GM12878 (cell line): ENCODE measurements around the gene DYSF. TPM values are rescaled to one million over a fixed set of nuclear protein-coding genes. Genes with fewer than 3 reads are reported as not detected.

ENCODE experiments used
- ATAC-seq: fragments of 200-7000 bp; cut with Tn5 transposase; 3 replicates; pipeline ENCODE4 v1.9.1; 2020; ENCODE audit warnings: mild to moderate bottlenecking, moderate library complexity
- BruUV-seq: library from RNA; stranded (reverse); fragments of 400-500 nt; replicated peaks from 2 replicates; lab custom pipeline; 2021; lab: Mats Ljungman, UMichigan
- CTCF ChIA-PET: fragments of 300-600 bp; sonication (Branson Sonifier 250); formaldehyde crosslinking; extraction: SDS; loops from one replicate; lab custom pipeline; 2021; ENCODE audit warnings: inconsistent platforms; lab: Yijun Ruan, JAX
- POLR2A ChIA-PET: fragments of 350-600 bp; formaldehyde crosslinking; extraction: SDS; loops from one replicate; lab custom pipeline; 2021; ENCODE audit warnings: inconsistent platforms; lab: Charles Lee
- RAD21 ChIA-PET: fragments of 300-600 bp; sonication (Branson Sonifier 250); formaldehyde crosslinking; loops from one replicate; lab custom pipeline; 2023; ENCODE audit warnings: antibody characterized with exemption; ENCODE audit not compliant: unreplicated experiment; lab: Charles Lee
- SMC1A ChIA-PET: fragments of 300-600 bp; sonication (Branson Sonifier 250); formaldehyde crosslinking; loops from one replicate; lab custom pipeline; 2023; ENCODE audit not compliant: unreplicated experiment, uncharacterized antibody; lab: Charles Lee
- DNase-seq: peaks from one replicate; pipeline ENCODE4 v3.0.0-alpha.2; 2011; ENCODE audit warnings: low read depth, low spot score
- FAIRE-seq: peaks from 3 replicates; lab custom pipeline; 2011; peaks lifted over from hg19 to GRCh38; lab: Jason Lieb, UNC
- H2AFZ ChIP-seq: 2 replicates; pipeline ENCODE4 v1.6.0; 2011; ENCODE audit warnings: low read depth, low read length, control low read depth; ENCODE audit not compliant: control insufficient read depth
- H3K27ac ChIP-seq: 2 replicates; pipeline ENCODE4 v1.5.1; 2011; ENCODE audit warnings: control low read depth; ENCODE audit not compliant: control insufficient read depth, insufficient read depth
- H3K27me3 ChIP-seq, 2 experiments: replicated peaks in 1 of 2; 2 replicates each; pipeline versions ENCODE4 v1.6.0 to v1.6.1; 2011; ENCODE audit warnings: low read length in 1 of 2; ENCODE audit not compliant: control insufficient read depth in 2 of 2, insufficient read depth in 2 of 2
- H3K36me3 ChIP-seq, 2 experiments: 2 replicates each; pipeline ENCODE4 v1.5.1; 2011; ENCODE audit warnings: low read length in 1 of 2; ENCODE audit not compliant: control insufficient read depth in 2 of 2, insufficient read depth in 2 of 2
- H3K4me1 ChIP-seq: 2 replicates; pipeline ENCODE4 v1.6.1; 2011; ENCODE audit warnings: mild to moderate bottlenecking, low read length, moderate library complexity, mixed read lengths; ENCODE audit not compliant: control insufficient read depth, insufficient read depth
- H3K4me2 ChIP-seq: 2 replicates; pipeline ENCODE4 v1.6.0; 2011; ENCODE audit warnings: control low read depth; ENCODE audit not compliant: control insufficient read depth, insufficient read depth
- H3K4me3 ChIP-seq: fragments of 200-600 bp; sonication (generic); 2 replicates; pipeline ENCODE4 v1.5.1; 2016
- H3K79me2 ChIP-seq: 2 replicates; pipeline ENCODE4 v1.6.0; 2011; ENCODE audit warnings: low read length; ENCODE audit not compliant: control insufficient read depth, insufficient read depth
- H3K9ac ChIP-seq: 2 replicates; pipeline ENCODE4 v1.8.0; 2011; ENCODE audit warnings: low read length, control low read depth, mixed read lengths; ENCODE audit not compliant: control insufficient read depth, insufficient read depth
- H3K9me3 ChIP-seq: replicated peaks from 3 replicates; pipeline ENCODE4 v1.5.1; 2011; ENCODE audit warnings: mild to moderate bottlenecking, low read length; ENCODE audit not compliant: control insufficient read depth, insufficient read depth
- H4K20me1 ChIP-seq: 2 replicates; pipeline ENCODE4 v1.6.0; 2011; ENCODE audit not compliant: control insufficient read depth, insufficient read depth
- CBFB ChIP-seq: IDR thresholded peaks from 2 replicates; pipeline ENCODE4 v1.6.1; 2016; ENCODE audit warnings: antibody characterized with exemption, low read depth
- ETV6 ChIP-seq, 2 experiments: fragments of 450-650 bp in 1 of 2; IDR thresholded peaks in 1 of 2; conservative IDR thresholded peaks in 1 of 2; 2 replicates each; pipeline ENCODE4 v1.6.1; 2014; ENCODE audit warnings: antibody characterized with exemption in 1 of 2, borderline replicate concordance in 1 of 2, low read depth in 1 of 2, mild to moderate bottlenecking in 1 of 2, moderate library complexity in 1 of 2
- IKZF1 ChIP-seq: fragments of 450-650 bp; conservative IDR thresholded peaks from 2 replicates; pipeline ENCODE4 v1.6.1; 2017; ENCODE audit warnings: antibody characterized with exemption, mild to moderate bottlenecking
- MTA2 ChIP-seq: fragments of 450-650 bp; IDR thresholded peaks from 2 replicates; pipeline ENCODE4 v1.6.1; 2016; ENCODE audit warnings: low read depth, mild to moderate bottlenecking, moderate library complexity
- MYC ChIP-seq: IDR thresholded peaks from 2 replicates; pipeline ENCODE4 v1.6.1; 2011; ENCODE audit warnings: mild to moderate bottlenecking, low read length, moderate library complexity, inconsistent platforms; ENCODE audit not compliant: insufficient read depth, insufficient replicate concordance, insufficient read length, severe bottlenecking
- NBN ChIP-seq: fragments of 450-650 bp; IDR thresholded peaks from 2 replicates; pipeline ENCODE4 v1.6.1; 2016
- NFYA ChIP-seq: IDR thresholded peaks from 2 replicates; pipeline ENCODE4 v1.6.1; 2011; ENCODE audit warnings: low read depth, mild to moderate bottlenecking, low read length, improper control_type of control experiment, borderline replicate concordance
- POLR2AphosphoS5 ChIP-seq: IDR thresholded peaks from 2 replicates; pipeline ENCODE4 v1.6.1; 2011; ENCODE audit warnings: mild to moderate bottlenecking, low read length, inconsistent platforms
- RELA ChIP-seq: fragments of 450-650 bp; IDR thresholded peaks from 2 replicates; pipeline ENCODE4 v1.8.0; 2014; ENCODE audit warnings: borderline replicate concordance; ENCODE audit not compliant: partially characterized antibody
- SKIL ChIP-seq: fragments of 450-650 bp; IDR thresholded peaks from 2 replicates; pipeline ENCODE4 v1.6.1; 2017; ENCODE audit warnings: mild to moderate bottlenecking, low read depth, inconsistent platforms; ENCODE audit not compliant: poor library complexity, severe bottlenecking
- SMAD5 ChIP-seq: IDR thresholded peaks from 2 replicates; pipeline ENCODE4 v1.6.1; 2016; ENCODE audit warnings: antibody characterized with exemption, low read depth
- SMARCA5 ChIP-seq: fragments of 450-650 bp; IDR thresholded peaks from 2 replicates; pipeline ENCODE4 v1.6.1; 2017; ENCODE audit warnings: mild to moderate bottlenecking
- WGBS: methylation state at CpG from one replicate; pipeline ENCODE4 v1.1.6; 2016; ENCODE audit warnings: low lambda C conversion rate; ENCODE audit not compliant: insufficient replicate concordance, insufficient coverage; ENCODE audit errors: missing lambda C conversion rate; 5-methylcytosine and 5-hydroxymethylcytosine counted together
- in situ Hi-C: fragments of 300-500 bp; cut with MboI; formaldehyde crosslinking; loops from 9 replicates; pipeline ENCODE4 v1.14.3; 2018; ENCODE audit warnings: mixed read lengths
- intact Hi-C: fragments of 100-400 bp; cut with micrococcal nuclease; formaldehyde crosslinking; loops from one replicate; pipeline ENCODE4 v1.14.2; 2022; ENCODE audit not compliant: unreplicated experiment
- polyA plus RNA-seq, 11 experiments: library from polyadenylated mRNA; depleted of rRNA in 4 of 11; unstranded in 6 of 11; stranded (reverse) in 5 of 11; fragments of >200 nt; fragmentation: Nextera tagmentation in 4 of 11; fragmentation: Illumina TruSeq in 1 of 11; extraction: Ambion mirVana in 4 of 11; extraction: Trizol in 1 of 11; gene quantifications; 1 replicate in 1 of 11; 2 replicates in 10 of 11; pipeline versions ENCODE4 v1.2.1 to v1.2.3, GENCODE V29; 2011 to 2016; ENCODE audit warnings: inconsistent platforms in 2 of 11, missing spikeins in 2 of 11, low read depth in 1 of 11
- total RNA-seq, 4 experiments: library from RNA; depleted of rRNA in 3 of 4; stranded (reverse); fragments of >200 nt in 3 of 4; fragmentation: Illumina TruSeq in 1 of 4; extraction: Trizol in 1 of 4; gene quantifications; 2 replicates each; pipeline versions ENCODE4 v1.2.1 to v1.2.3, GENCODE V29; 2013 to 2021
- TF ChIP-seq, protein P1 (sequence below): IDR thresholded peaks from 2 replicates; pipeline ENCODE4 v1.6.1; 2011; ENCODE audit warnings: mild to moderate bottlenecking, low read depth, low read length, moderate library complexity; ENCODE audit not compliant: insufficient replicate concordance

DYSF gene
- total and polyA plus RNA-seq, 10 of the 15 experiments (the other 5 are each of a cell fraction or from before 2014, with no cell fraction given) = under 0.01 to 0.15 (median 0.03) TPM; not detected in 7

DNA sequence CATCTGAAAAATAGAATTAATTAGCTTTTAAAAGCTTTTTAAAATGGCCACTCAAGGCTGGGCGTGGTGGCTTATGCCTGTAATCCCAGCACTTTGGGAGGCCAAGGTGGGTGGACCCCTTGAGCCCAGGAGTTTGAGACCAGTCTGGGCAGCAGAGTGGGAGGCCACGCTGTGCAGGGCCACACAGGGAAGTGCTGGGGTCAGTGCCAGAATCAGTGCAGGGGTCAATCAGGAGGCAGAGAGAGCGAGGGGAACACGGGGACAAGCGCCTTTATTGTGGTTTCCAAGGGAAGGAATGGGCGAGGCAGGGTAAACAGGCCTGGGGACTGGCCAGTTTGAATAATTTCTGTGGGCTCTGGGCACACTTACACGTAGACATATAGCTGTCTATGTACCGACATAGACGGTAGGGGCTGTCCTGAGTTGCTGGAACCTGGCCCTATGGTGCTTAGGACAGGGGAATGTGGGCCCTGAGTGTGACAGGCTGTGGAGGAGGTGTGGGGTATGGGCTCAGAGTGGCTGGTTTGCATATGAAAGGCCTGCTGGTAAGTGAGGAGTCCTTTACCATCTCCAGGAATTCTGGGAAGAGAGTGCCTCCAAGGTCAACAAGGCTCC lies 42.9 kb downstream of the DYSF start:
- in situ Hi-C loops = no loop called here
- CTCF ChIA-PET = interaction anchor here (1.2 kb wide), 1 partner anchor 14 kb away, joined by 7 read pairs; no protein-coding TSS in a partner anchor
- RAD21 ChIA-PET = no interaction called here
- SMC1A ChIA-PET = interaction anchor here (0.6 kb wide), 1 partner anchor 208 kb away, joined by 3 read pairs; no protein-coding TSS in a partner anchor
- no peak overlapping the region for H3K9ac ChIP-seq
- POLR2A ChIA-PET = no interaction called here
- 20% methylated on average over 9 of the region's 9 CpGs for WGBS
- DNase-seq = no peak
- ATAC-seq = no peak
- BruUV-seq = no TSS peak
- no peak overlapping the region for H3K27ac ChIP-seq
- no peaks in the 10 kb centered on the region for H3K79me2 ChIP-seq
- intact Hi-C loops = no loop called here
- FAIRE-seq = no peak
- no peaks in the 10 kb centered on the region for H3K36me3 ChIP-seq
- no peak overlapping the region for H2AFZ ChIP-seq
- H4K20me1 ChIP-seq = no peaks in the 10 kb centered on the region
- H3K27me3 ChIP-seq = no peaks in the 10 kb centered on the region
- TF ChIP-seq RELA = no peak
- TF ChIP-seq, all 136 proteins: peak for 0
- Histone ChIP-seq H3K9me3 (no peaks in the 10 kb centered on the region), H3K4me2 (no peak overlapping the region), H3K4me1 (no peaks in the 10 kb centered on the region), H3K4me3 (no peak overlapping the region)

DNA sequence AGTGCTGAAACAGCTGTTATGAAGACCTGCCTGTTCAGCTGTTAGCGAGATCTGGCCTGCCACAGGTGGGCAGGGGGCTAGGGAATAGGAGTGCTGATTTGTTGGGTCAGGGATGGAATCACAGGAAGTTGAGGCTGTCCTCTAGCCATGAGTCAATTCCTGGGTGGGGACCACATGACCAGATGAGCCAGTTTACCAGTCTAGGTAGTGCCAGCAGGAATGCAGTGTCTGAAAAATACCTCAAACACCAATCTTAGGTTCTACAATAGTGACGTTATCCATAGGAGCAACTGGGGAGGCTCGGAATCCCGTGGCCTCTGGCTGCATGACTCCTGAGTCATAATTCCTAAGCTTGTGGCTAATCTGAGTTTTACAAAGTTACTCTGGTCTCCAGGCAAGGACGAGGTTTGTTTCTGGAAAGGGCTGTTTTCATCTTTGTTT lies 44.9 kb downstream of the DYSF start:
- FAIRE-seq (no peak), DNase-seq (no peak), ATAC-seq (no peak)
- H3K27ac ChIP-seq = no peak overlapping the region
- H3K4me1 ChIP-seq = no peaks in the 10 kb centered on the region
- WGBS = 46% methylated on average over 5 of the region's 5 CpGs
- no peak overlapping the region for H3K9ac ChIP-seq
- in situ Hi-C loops (no loop called here), intact Hi-C loops (no loop called here)
- BruUV-seq = no TSS peak
- H3K36me3 ChIP-seq = no peaks in the 10 kb centered on the region
- ChIA-PET CTCF (no interaction called here), RAD21 (no interaction called here), SMC1A (interaction anchor here (0.5 to 1.0 kb wide), 2 partner anchors 12 to 13 kb away, joined by 3 read pairs; no protein-coding TSS in a partner anchor), POLR2A (no interaction called here)
- no peaks in the 10 kb centered on the region for H3K79me2 ChIP-seq
- H3K4me3 ChIP-seq = no peak overlapping the region
- no peaks in the 10 kb centered on the region for H4K20me1 ChIP-seq
- no peak overlapping the region for H2AFZ ChIP-seq
- no peak overlapping the region for H3K4me2 ChIP-seq
- TF ChIP-seq MTA2 (no peak), MYC (no peak), CBFB (no peak), IKZF1 (no peak), SMAD5 (no peak), NBN (no peak), POLR2AphosphoS5 (no peak), SKIL (no peak), NFYA (no peak), SMARCA5 (no peak), ETV6 (conservative IDR thresholded peaks at IDR 0.05 in 1 of 2, IDR thresholded peaks at IDR 0.05 in 1 of 2; ENCODE audit: borderline replicate concordance in 1 of 2, low read depth in 1 of 2) (no peak)
- TF ChIP-seq, protein P1, sequence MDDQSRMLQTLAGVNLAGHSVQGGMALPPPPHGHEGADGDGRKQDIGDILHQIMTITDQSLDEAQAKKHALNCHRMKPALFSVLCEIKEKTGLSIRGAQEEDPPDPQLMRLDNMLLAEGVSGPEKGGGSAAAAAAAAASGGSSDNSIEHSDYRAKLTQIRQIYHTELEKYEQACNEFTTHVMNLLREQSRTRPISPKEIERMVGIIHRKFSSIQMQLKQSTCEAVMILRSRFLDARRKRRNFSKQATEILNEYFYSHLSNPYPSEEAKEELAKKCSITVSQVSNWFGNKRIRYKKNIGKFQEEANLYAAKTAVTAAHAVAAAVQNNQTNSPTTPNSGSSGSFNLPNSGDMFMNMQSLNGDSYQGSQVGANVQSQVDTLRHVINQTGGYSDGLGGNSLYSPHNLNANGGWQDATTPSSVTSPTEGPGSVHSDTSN = no peak
- TF ChIP-seq, all 136 proteins: peak for 0
- Histone ChIP-seq H3K27me3 (no peaks in the 10 kb centered on the region), H3K9me3 (no peaks in the 10 kb centered on the region)
